ENCODE data around the gene ZNF487. TPM values are rescaled to one million over a fixed set of nuclear protein-coding genes. Genes with fewer than 3 reads are reported as not detected.
"Not testable (repeated sequence)": the region's sequence is repeated elsewhere in the genome, so short reads cannot be mapped to it uniquely, and the experiment has no call there.

The ZNF487 gene
- total and polyA plus RNA-seq, 4 donors = 8.4 to 25.4 (median 9.1) TPM

DNA sequence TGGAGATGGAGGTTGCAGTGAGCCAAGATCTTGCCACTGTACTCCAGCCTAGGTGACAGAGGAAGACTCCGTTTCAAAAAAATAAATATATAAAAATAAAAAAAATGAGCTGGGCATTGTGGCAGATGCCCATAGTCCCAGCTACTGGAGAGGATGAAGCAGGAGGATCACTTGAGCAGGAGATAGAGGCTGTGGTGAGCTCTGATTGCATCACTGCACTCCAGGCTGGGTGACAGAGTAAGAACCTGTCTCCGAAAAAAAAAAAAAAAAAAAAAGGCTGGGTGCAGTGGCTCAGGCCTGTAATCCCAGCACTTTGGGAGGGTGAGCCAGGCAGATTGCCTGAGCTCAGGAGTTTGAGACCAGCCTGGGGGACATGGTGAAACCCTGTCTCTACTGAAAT is 11.8 kb downstream of the ZNF487 start:
- no peak for TF ChIP-seq CTCF (IDR thresholded peaks at IDR 0.05; ENCODE audit: control extremely low read depth, extremely low read depth)
- 73 to 81% methylated on average over 2 of the region's 2 CpGs for WGBS, 2 donors
- H3K4me3 ChIP-seq = no peak overlapping the region
- DNase-seq = no peak
- H3K9ac ChIP-seq (ENCODE audit: insufficient read depth in 1 of 2, low read length in 2 of 2) = no peak overlapping the region
- ATAC-seq (ENCODE audit: insufficient read depth, low FRiP score) = no peak
- H3K36me3 ChIP-seq (ENCODE audit: control insufficient read depth in 4 of 4, insufficient read depth in 4 of 4, low read length in 4 of 4) = no peaks in the 10 kb centered on the region
- H3K9me3 ChIP-seq (ENCODE audit: control insufficient read depth in 4 of 4, insufficient read depth in 3 of 4, low read length in 3 of 4) = no peaks in the 10 kb centered on the region
- no peak overlapping the region for H3K27ac ChIP-seq (ENCODE audit: low read depth in 1 of 2, low read length in 1 of 2)
- no peaks in the 10 kb centered on the region for H3K27me3 ChIP-seq (ENCODE audit: control insufficient read depth in 3 of 3, insufficient read depth in 3 of 3, low read length in 2 of 3)
- no peaks in the 10 kb centered on the region for H3K4me1 ChIP-seq (ENCODE audit: control insufficient read depth in 5 of 5, insufficient read depth in 5 of 5, low read length in 5 of 5)

DNA sequence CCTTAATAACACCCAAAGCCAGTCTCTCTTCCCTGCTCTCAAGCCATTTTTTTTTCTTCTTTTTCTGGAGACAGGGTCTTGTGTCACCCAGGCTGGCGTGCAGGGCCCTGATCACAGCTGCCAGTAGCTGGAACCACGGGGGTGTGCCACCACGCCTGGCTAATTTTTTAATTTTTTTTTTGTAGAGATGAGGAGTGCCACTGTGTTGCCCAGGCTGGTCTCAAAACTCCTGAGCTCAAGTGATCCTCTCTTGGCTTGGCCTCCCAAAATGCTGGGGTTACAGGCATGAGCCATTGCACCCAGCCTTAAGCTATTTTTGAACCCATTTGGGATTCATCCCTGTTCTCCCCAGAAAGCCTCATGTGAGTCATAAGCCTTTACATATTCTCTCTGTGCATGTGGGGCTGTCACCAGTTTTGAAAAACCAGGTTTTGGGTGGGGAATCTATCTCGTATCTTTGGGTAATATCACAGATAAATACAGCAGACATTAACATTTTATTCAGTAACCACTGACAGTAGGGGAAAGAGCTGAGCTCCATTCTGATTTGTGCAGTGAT is 15.5 kb downstream of the ZNF487 start:
- Histone ChIP-seq H3K9me3 (ENCODE audit: control insufficient read depth in 4 of 4, insufficient read depth in 3 of 4, low read length in 3 of 4) (no peaks in the 10 kb centered on the region), H3K9ac (ENCODE audit: insufficient read depth in 1 of 2, low read length in 2 of 2) (no peak overlapping the region), H3K27ac (ENCODE audit: low read depth in 1 of 2, low read length in 1 of 2) (no peak overlapping the region), H3K4me1 (ENCODE audit: control insufficient read depth in 5 of 5, insufficient read depth in 5 of 5, low read length in 5 of 5) (peaks cover 0 to 10% (median 7%) of the 10 kb centered on the region in 5 donors), H3K4me3 (no peak overlapping the region), H3K36me3 (ENCODE audit: control insufficient read depth in 4 of 4, insufficient read depth in 4 of 4, low read length in 4 of 4) (no peaks in the 10 kb centered on the region), H3K27me3 (ENCODE audit: control insufficient read depth in 3 of 3, insufficient read depth in 3 of 3, low read length in 2 of 3) (no peaks in the 10 kb centered on the region)
- WGBS, 2 donors = 40 to 69% methylated on average over 4 of the region's 4 CpGs
- ATAC-seq (ENCODE audit: insufficient read depth, low FRiP score) = no peak
- no peak for DNase-seq
- TF ChIP-seq CTCF (IDR thresholded peaks at IDR 0.05; ENCODE audit: control extremely low read depth, extremely low read depth) = no peak

DNA sequence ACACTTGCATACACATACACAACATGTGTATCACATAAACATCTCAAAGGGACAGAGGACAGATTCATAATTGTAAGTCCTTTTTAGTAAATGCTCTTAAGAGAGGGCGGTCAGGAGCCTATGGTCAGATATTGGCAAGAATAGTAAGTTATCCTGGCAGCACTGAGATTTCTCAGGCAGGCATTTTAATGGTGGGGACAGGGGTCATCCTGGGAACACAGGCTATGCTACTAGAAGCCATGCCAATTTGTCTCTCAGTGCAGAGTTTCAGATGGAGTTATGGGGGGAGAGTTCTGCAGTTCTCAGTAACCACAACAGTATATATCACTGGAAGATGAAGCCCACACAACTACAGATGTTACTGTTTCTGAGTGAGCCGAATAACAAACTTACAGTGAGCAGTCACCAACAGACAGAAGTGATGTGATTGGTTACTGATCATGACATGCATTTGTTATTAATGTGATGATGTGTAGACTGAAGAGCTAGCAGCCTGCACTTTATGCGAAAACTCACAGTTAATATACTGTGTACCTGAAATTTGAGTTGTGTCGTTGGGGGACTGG is 16.4 kb downstream of the ZNF487 start:
- no peak overlapping the region for H3K27ac ChIP-seq (ENCODE audit: low read depth in 1 of 2, low read length in 1 of 2)
- H3K4me1 ChIP-seq (ENCODE audit: control insufficient read depth in 5 of 5, insufficient read depth in 5 of 5, low read length in 5 of 5) = peaks cover 0 to 10% (median 7%) of the 10 kb centered on the region in 5 donors
- no peak overlapping the region for H3K4me3 ChIP-seq
- DNase-seq (no peak), ATAC-seq (ENCODE audit: insufficient read depth, low FRiP score) (no peak)
- H3K36me3 ChIP-seq (ENCODE audit: control insufficient read depth in 4 of 4, insufficient read depth in 4 of 4, low read length in 4 of 4) = no peaks in the 10 kb centered on the region
- 82% methylated on average over 4 of the region's 4 CpGs for WGBS, 2 donors
- H3K9ac ChIP-seq (ENCODE audit: insufficient read depth in 1 of 2, low read length in 2 of 2) = no peak overlapping the region
- no peaks in the 10 kb centered on the region for H3K9me3 ChIP-seq (ENCODE audit: control insufficient read depth in 4 of 4, insufficient read depth in 3 of 4, low read length in 3 of 4)
- no peaks in the 10 kb centered on the region for H3K27me3 ChIP-seq (ENCODE audit: control insufficient read depth in 3 of 3, insufficient read depth in 3 of 3, low read length in 2 of 3)
- no peak for TF ChIP-seq CTCF (IDR thresholded peaks at IDR 0.05; ENCODE audit: control extremely low read depth, extremely low read depth)

- DNase-seq; H3K4me1 ChIP-seq (ENCODE audit: control insufficient read depth in 5 of 5, insufficient read depth in 5 of 5, low read length in 5 of 5); H3K27me3 ChIP-seq (ENCODE audit: control insufficient read depth in 3 of 3, insufficient read depth in 3 of 3, low read length in 2 of 3); H3K9me3 ChIP-seq (ENCODE audit: control insufficient read depth in 4 of 4, insufficient read depth in 3 of 4, low read length in 3 of 4); H3K4me3 ChIP-seq; H3K9ac ChIP-seq (ENCODE audit: insufficient read depth in 1 of 2, low read length in 2 of 2); ATAC-seq (ENCODE audit: insufficient read depth, low FRiP score); H3K36me3 ChIP-seq (ENCODE audit: control insufficient read depth in 4 of 4, insufficient read depth in 4 of 4, low read length in 4 of 4): not testable (repeated sequence)
- peak overlapping the region in 1 of 2 donors; percentile 36 for H3K27ac ChIP-seq (ENCODE audit: low read depth in 1 of 2, low read length in 1 of 2)
- 82 to 91% methylated on average over 9 of the region's 9 CpGs for whole genome bisulfite sequencing, 2 donors
Observed at GRCh38 chr10:43454025-43454424, 17.1 kb downstream of the ZNF487 start.

GRCh38 chr10:43456561-43456960 is 19.6 kb downstream of the ZNF487 start:
- not testable (repeated sequence) for H3K27me3 ChIP-seq (ENCODE audit: control insufficient read depth in 3 of 3, insufficient read depth in 3 of 3, low read length in 2 of 3); H3K4me3 ChIP-seq; H3K36me3 ChIP-seq (ENCODE audit: control insufficient read depth in 4 of 4, insufficient read depth in 4 of 4, low read length in 4 of 4); H3K9me3 ChIP-seq (ENCODE audit: control insufficient read depth in 4 of 4, insufficient read depth in 3 of 4, low read length in 3 of 4); H3K4me1 ChIP-seq (ENCODE audit: control insufficient read depth in 5 of 5, insufficient read depth in 5 of 5, low read length in 5 of 5); DNase-seq; ATAC-seq (ENCODE audit: insufficient read depth, low FRiP score)
- WGBS, 2 donors = 97 to 99% methylated on average over 15 of the region's 15 CpGs
- H3K9ac ChIP-seq (ENCODE audit: insufficient read depth in 1 of 2, low read length in 2 of 2) = peak overlapping the region in 1 of 2 donors; percentile 81
- H3K27ac ChIP-seq (ENCODE audit: low read depth in 1 of 2, low read length in 1 of 2) = peak overlapping the region in 1 of 2 donors; percentile 98

Measured in lung (tissue), 12 donors.